HCT116 (cell line): ENCODE data around the gene ST8SIA3. TPM values are rescaled to one million over a fixed set of nuclear protein-coding genes. Genes with fewer than 3 reads are reported as not detected.

Experiments
- ATAC-seq: fragments of 200-7000 bp; cut with Tn5 transposase; 2 replicates; pipeline ENCODE4 v1.9.1; 2020; ENCODE audit warnings: mild to moderate bottlenecking, moderate library complexity
- BruUV-seq: library from RNA; stranded (reverse); fragments of 400-500 nt; replicated peaks from 2 replicates; lab custom pipeline; 2021; lab: Mats Ljungman, UMichigan
- CTCF ChIA-PET: fragments of 300-600 bp; sonication (Branson Sonifier 250); formaldehyde crosslinking; loops from one replicate; lab custom pipeline; 2021; ENCODE audit warnings: antibody characterized with exemption; lab: Charles Lee
- POLR2A ChIA-PET: fragments of 300-600, 350-600 bp; sonication (Branson Sonifier 250); formaldehyde crosslinking; loops from one replicate; lab custom pipeline; 2021; ENCODE audit warnings: antibody characterized with exemption; lab: Charles Lee
- RAD21 ChIA-PET, 2 experiments: fragments of 300-600 bp; sonication (Branson Sonifier 250); formaldehyde crosslinking; loops; one replicate each; lab custom pipeline; 2023; ENCODE audit warnings: low total read pairs in 2 of 2; ENCODE audit not compliant: uncharacterized antibody in 2 of 2, unreplicated experiment in 2 of 2, low non-redundant PET in 1 of 2; lab: Charles Lee
- DNase-seq: peaks from one replicate; pipeline ENCODE4 v3.0.0-alpha.2; 2010; ENCODE audit warnings: low read depth, low spot score
- H2AFZ ChIP-seq: fragments of 200-600 bp; shearing (Covaris generic), sonication (generic); 2 replicates; pipeline ENCODE4 v1.6.1; 2017; ENCODE audit warnings: low read depth, mixed run types, mixed read lengths, antibody characterized with exemption, low read length; ENCODE audit not compliant: poor library complexity, severe bottlenecking
- H3K27ac ChIP-seq: 2 replicates; pipeline ENCODE4 v1.5.1; 2012; ENCODE audit warnings: low read depth, low read length
- H3K27me3 ChIP-seq: fragments of 200-600 bp; sonication (generic); 2 replicates; pipeline ENCODE4 v1.6.1; 2016; ENCODE audit warnings: mixed run types, low read length, mixed read lengths; ENCODE audit not compliant: insufficient read depth
- H3K36me3 ChIP-seq, 2 experiments: fragments of 200-500 bp in 1 of 2; fragments of 200-600 bp in 1 of 2; sonication (Bioruptor generic) in 1 of 2; sonication (generic) in 1 of 2; 2 replicates each; pipeline versions ENCODE4 v1.5.1 to v1.6.1; 2014 to 2016; ENCODE audit warnings: low read length in 2 of 2, inconsistent platforms in 1 of 2, mixed read lengths in 1 of 2, mixed run types in 1 of 2; ENCODE audit not compliant: insufficient read depth in 2 of 2, control insufficient read depth in 1 of 2
- H3K4me1 ChIP-seq, 2 experiments: fragments of 200-600 bp in 1 of 2; sonication (generic) in 1 of 2; 2 replicates each; pipeline versions ENCODE4 v1.5.1 to v1.6.1; 2012 to 2017; ENCODE audit warnings: low read length in 2 of 2, inconsistent platforms in 1 of 2, mild to moderate bottlenecking in 1 of 2, mixed read lengths in 1 of 2, mixed run types in 1 of 2, moderate library complexity in 1 of 2; ENCODE audit not compliant: insufficient read depth in 2 of 2, control insufficient read depth in 1 of 2
- H3K4me2 ChIP-seq: fragments of 200-600 bp; sonication (generic); 2 replicates; pipeline ENCODE4 v1.6.1; 2017; ENCODE audit warnings: mixed run types, low read length, mixed read lengths
- H3K4me3 ChIP-seq, 2 experiments: fragments of 200-600 bp in 1 of 2; sonication (generic) in 1 of 2; replicated peaks in 1 of 2; 2 replicates each; pipeline ENCODE4 v1.5.1; 2011 to 2016; ENCODE audit warnings: low read length in 2 of 2, control low read depth in 1 of 2, low read depth in 1 of 2, mild to moderate bottlenecking in 1 of 2, mixed read lengths in 1 of 2, mixed run types in 1 of 2
- H3K79me2 ChIP-seq: fragments of 200-600 bp; sonication (generic); 2 replicates; pipeline ENCODE4 v1.6.1; 2017; ENCODE audit warnings: mild to moderate bottlenecking, mixed run types, low read length, moderate library complexity, mixed read lengths; ENCODE audit not compliant: insufficient read depth
- H3K9ac ChIP-seq: fragments of 200-600 bp; sonication (generic); 2 replicates; pipeline ENCODE4 v1.6.1; 2016; ENCODE audit warnings: low read length, mixed read lengths
- H3K9me2 ChIP-seq: fragments of 200-600 bp; sonication (generic), shearing (Covaris generic); 2 replicates; pipeline ENCODE4 v1.6.1; 2017; ENCODE audit warnings: mixed run types, mild to moderate bottlenecking, moderate library complexity; ENCODE audit not compliant: insufficient read depth
- H3K9me3 ChIP-seq, 2 experiments: fragments of 200-500 bp in 1 of 2; fragments of 200-600 bp in 1 of 2; sonication (Bioruptor generic) in 1 of 2; sonication (generic) in 1 of 2; 2 replicates each; pipeline ENCODE4 v1.6.1; 2014 to 2017; ENCODE audit warnings: low read length in 2 of 2, mixed read lengths in 2 of 2, inconsistent platforms in 1 of 2, low read depth in 1 of 2, mild to moderate bottlenecking in 1 of 2, mixed run types in 1 of 2, moderate library complexity in 1 of 2; ENCODE audit not compliant: control insufficient read depth in 1 of 2, insufficient read depth in 1 of 2
- H4K20me1 ChIP-seq: fragments of 200-600 bp; sonication (generic), shearing (Covaris generic); 2 replicates; pipeline ENCODE4 v1.6.1; 2017; ENCODE audit warnings: mixed run types, mild to moderate bottlenecking, moderate library complexity; ENCODE audit not compliant: insufficient read depth
- CBX3 ChIP-seq: IDR thresholded peaks from 2 replicates; pipeline ENCODE4 v1.6.1; 2012; ENCODE audit warnings: low read depth
- CEBPB ChIP-seq: IDR thresholded peaks from 2 replicates; pipeline ENCODE4 v1.6.1; 2012; ENCODE audit warnings: low read depth
- EGR1 ChIP-seq: IDR thresholded peaks from 2 replicates; pipeline ENCODE4 v1.6.1; 2012; ENCODE audit warnings: low read depth
- ELF1 ChIP-seq: IDR thresholded peaks from 2 replicates; pipeline ENCODE4 v1.6.1; 2012; ENCODE audit warnings: low read depth, borderline replicate concordance
- EZH2phosphoT487 ChIP-seq: fragments of 200-600 bp; IDR thresholded peaks from 2 replicates; pipeline ENCODE4 v1.6.1; 2018; ENCODE audit warnings: antibody characterized with exemption, borderline replicate concordance
- FOSL1 ChIP-seq: IDR thresholded peaks from 2 replicates; pipeline ENCODE4 v1.6.1; 2012; ENCODE audit warnings: low read depth
- JUND ChIP-seq: IDR thresholded peaks from 2 replicates; pipeline ENCODE4 v1.6.1; 2012
- RAD21 ChIP-seq: IDR thresholded peaks from 2 replicates; pipeline ENCODE4 v1.6.1; 2012; ENCODE audit warnings: low read depth, mild to moderate bottlenecking
- SIN3A ChIP-seq: IDR thresholded peaks from 2 replicates; pipeline ENCODE4 v1.6.1; 2012; ENCODE audit warnings: low read depth
- intact Hi-C: fragments of 100-400 bp; cut with micrococcal nuclease; formaldehyde crosslinking; loops from 2 replicates; pipeline ENCODE4 v1.10.0; 2022
- total RNA-seq: library from RNA; stranded (reverse); gene quantifications from one replicate; pipeline ENCODE4 v1.2.1, GENCODE V29; 2021; ENCODE audit not compliant: unreplicated experiment
- TF ChIP-seq, protein P1 (sequence below), 3 experiments: fragments of 200-600 bp in 1 of 3; sonication (generic) in 1 of 3; IDR thresholded peaks in 2 of 3; conservative IDR thresholded peaks in 1 of 3; 2 replicates each; pipeline ENCODE4 v1.5.1; 2012 to 2017; ENCODE audit warnings: low read depth in 2 of 3, low read length in 2 of 3, antibody characterized with exemption in 1 of 3, borderline replicate concordance in 1 of 3, control low read depth in 1 of 3, mild to moderate bottlenecking in 1 of 3, mixed read lengths in 1 of 3, mixed run types in 1 of 3, moderate library complexity in 1 of 3; ENCODE audit not compliant: insufficient read depth in 1 of 3
- TF ChIP-seq, protein P2 (sequence below): IDR thresholded peaks from 2 replicates; pipeline ENCODE4 v1.6.1; 2012

ST8SIA3 gene
- total RNA-seq, 1 experiment from 2014 or later: not detected

DNA sequence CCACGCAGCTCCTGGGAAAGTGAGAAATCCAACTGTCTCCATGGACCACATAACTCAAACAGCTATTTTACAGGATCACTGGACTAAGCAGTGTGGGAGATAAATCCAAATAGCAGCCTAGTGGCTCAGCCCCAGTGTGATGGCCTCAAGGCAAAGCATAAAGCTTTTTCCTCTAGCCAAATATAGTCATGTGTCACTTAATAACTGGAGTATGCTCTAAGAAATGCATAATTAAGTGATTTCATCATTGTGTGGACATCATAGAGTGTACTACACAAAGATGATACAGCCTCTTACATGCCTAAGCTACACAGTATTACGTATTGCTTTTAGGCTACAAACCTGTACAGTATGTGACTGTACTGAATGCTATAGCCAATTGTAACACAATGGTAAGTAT, 31.8 kb upstream of the ST8SIA3 start:
- Histone ChIP-seq H2AFZ (no peak overlapping the region), H3K4me1 (no peaks in the 10 kb centered on the region), H3K9me3 (no peaks in the 10 kb centered on the region), H4K20me1 (no peaks in the 10 kb centered on the region), H3K79me2 (no peaks in the 10 kb centered on the region), H3K9ac (no peak overlapping the region), H3K4me3 (no peak overlapping the region), H3K36me3 (no peaks in the 10 kb centered on the region), H3K4me2 (no peak overlapping the region), H3K9me2 (no peaks in the 10 kb centered on the region), H3K27ac (no peak overlapping the region), H3K27me3 (peaks cover 39% of the 10 kb centered on the region)
- POLR2A ChIA-PET: no interaction called here
- CTCF ChIA-PET: no interaction called here
- intact Hi-C loops: no loop called here
- no TSS peak for BruUV-seq
- DNase-seq: no peak
- RAD21 ChIA-PET: no interaction called here
- TF ChIP-seq JUND (no peak), FOSL1 (no peak), RAD21 (no peak), CBX3 (no peak), EGR1 (no peak), SIN3A (no peak), EZH2phosphoT487 (no peak)
- TF ChIP-seq, protein P1, sequence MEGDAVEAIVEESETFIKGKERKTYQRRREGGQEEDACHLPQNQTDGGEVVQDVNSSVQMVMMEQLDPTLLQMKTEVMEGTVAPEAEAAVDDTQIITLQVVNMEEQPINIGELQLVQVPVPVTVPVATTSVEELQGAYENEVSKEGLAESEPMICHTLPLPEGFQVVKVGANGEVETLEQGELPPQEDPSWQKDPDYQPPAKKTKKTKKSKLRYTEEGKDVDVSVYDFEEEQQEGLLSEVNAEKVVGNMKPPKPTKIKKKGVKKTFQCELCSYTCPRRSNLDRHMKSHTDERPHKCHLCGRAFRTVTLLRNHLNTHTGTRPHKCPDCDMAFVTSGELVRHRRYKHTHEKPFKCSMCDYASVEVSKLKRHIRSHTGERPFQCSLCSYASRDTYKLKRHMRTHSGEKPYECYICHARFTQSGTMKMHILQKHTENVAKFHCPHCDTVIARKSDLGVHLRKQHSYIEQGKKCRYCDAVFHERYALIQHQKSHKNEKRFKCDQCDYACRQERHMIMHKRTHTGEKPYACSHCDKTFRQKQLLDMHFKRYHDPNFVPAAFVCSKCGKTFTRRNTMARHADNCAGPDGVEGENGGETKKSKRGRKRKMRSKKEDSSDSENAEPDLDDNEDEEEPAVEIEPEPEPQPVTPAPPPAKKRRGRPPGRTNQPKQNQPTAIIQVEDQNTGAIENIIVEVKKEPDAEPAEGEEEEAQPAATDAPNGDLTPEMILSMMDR (IDR thresholded peaks at IDR 0.05 in 2 of 3, conservative IDR thresholded peaks at IDR 0.05 in 1 of 3; ENCODE audit: borderline replicate concordance in 1 of 3, insufficient read depth in 1 of 3, low read depth in 2 of 3, low read length in 2 of 3): no peak
- no peak for ATAC-seq

DNA sequence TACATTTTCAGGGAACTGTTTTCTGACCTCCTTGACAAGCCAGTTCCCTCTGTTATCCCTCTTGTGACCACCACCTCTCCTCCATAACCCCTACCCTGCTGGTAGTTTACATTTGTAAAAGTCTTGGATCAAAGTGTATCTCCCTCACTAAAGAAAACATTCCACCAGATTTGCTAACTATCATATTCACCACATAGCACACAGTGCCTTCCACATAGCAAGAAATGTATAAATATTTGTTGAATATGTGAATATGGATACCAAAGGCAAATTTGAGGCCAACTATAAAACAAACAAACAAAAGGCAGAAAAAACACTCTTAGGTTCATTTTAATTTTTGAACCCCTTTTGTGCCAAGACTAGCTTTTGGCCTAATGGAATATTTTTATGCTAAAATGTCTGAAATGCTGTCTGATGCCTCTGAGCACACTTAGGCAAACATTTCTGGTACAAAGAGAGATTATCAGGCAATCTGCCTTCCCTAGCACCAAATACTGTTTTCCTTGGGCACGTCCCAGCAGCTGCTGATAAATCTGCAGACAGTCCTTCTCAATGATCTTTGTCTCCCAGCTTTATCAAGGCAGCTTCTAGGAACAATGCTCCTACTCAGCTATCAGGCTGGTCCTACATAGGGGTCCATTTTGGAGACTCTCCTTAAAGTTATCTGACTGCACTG, 26.7 kb upstream of the ST8SIA3 start:
- no peak overlapping the region for H3K4me2 ChIP-seq
- H4K20me1 ChIP-seq: no peaks in the 10 kb centered on the region
- H2AFZ ChIP-seq: no peak overlapping the region
- no peaks in the 10 kb centered on the region for H3K36me3 ChIP-seq
- no peak for TF ChIP-seq CBX3
- TF ChIP-seq, protein P2, sequence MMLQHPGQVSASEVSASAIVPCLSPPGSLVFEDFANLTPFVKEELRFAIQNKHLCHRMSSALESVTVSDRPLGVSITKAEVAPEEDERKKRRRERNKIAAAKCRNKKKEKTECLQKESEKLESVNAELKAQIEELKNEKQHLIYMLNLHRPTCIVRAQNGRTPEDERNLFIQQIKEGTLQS: no peak
- TF ChIP-seq FOSL1: no peak
- no peak for TF ChIP-seq JUND
- no peak for TF ChIP-seq CEBPB
- no peak for TF ChIP-seq SIN3A
- no peak for TF ChIP-seq ELF1
- no peak for ATAC-seq
- POLR2A ChIA-PET: no interaction called here
- no peak overlapping the region for H3K27ac ChIP-seq
- H3K4me1 ChIP-seq: no peaks in the 10 kb centered on the region
- RAD21 ChIA-PET: no interaction called here
- H3K27me3 ChIP-seq: peaks cover 34% of the 10 kb centered on the region
- H3K79me2 ChIP-seq: no peaks in the 10 kb centered on the region
- H3K9me3 ChIP-seq: no peaks in the 10 kb centered on the region
- H3K9me2 ChIP-seq: no peaks in the 10 kb centered on the region
- CTCF ChIA-PET: no interaction called here
- no TSS peak for BruUV-seq
- DNase-seq: no peak
- H3K4me3 ChIP-seq: no peak overlapping the region
- H3K9ac ChIP-seq: no peak overlapping the region
- intact Hi-C loops: no loop called here
